GM23338 (cell line): ENCODE measurements around the gene TNFRSF19. TPM values are rescaled to one million over a fixed set of nuclear protein-coding genes. Genes with fewer than 3 reads are reported as not detected.

ENCODE experiments used
- ATAC-seq: fragments of 200-7000 bp; cut with Tn5 transposase; 3 replicates; pipeline ENCODE4 v1.9.1; 2020
- DNase-seq: peaks from one replicate; pipeline ENCODE4 v3.0.0-alpha.2; 2015; ENCODE audit warnings: low spot score
- H2AFZ ChIP-seq: fragments of 200-600 bp; sonication (generic); 2 replicates; pipeline ENCODE4 v1.8.0; 2016; ENCODE audit warnings: antibody characterized with exemption, mild to moderate bottlenecking, moderate library complexity
- H3F3A ChIP-seq: fragments of 200-600 bp; sonication (generic); replicated peaks from 2 replicates; pipeline ENCODE4 v1.8.0; 2017; ENCODE audit warnings: antibody characterized with exemption, mixed run types, low read depth
- H3K27ac ChIP-seq: fragments of 200-600 bp; sonication (generic); 2 replicates; pipeline ENCODE4 v1.6.1; 2016; ENCODE audit warnings: low read depth
- H3K27me3 ChIP-seq: fragments of 200-600 bp; sonication (generic); 2 replicates; pipeline ENCODE4 v1.8.0; 2016; ENCODE audit warnings: mild to moderate bottlenecking, mixed run types, moderate library complexity; ENCODE audit not compliant: insufficient read depth
- H3K36me3 ChIP-seq: fragments of 200-600 bp; sonication (generic); 2 replicates; pipeline ENCODE4 v1.8.0; 2016; ENCODE audit warnings: mild to moderate bottlenecking; ENCODE audit not compliant: insufficient read depth
- H3K4me1 ChIP-seq: fragments of 200-600 bp; sonication (generic); 2 replicates; pipeline ENCODE4 v1.8.0; 2016; ENCODE audit warnings: mild to moderate bottlenecking, moderate library complexity; ENCODE audit not compliant: insufficient read depth
- H3K4me2 ChIP-seq: fragments of 200-600 bp; sonication (generic); 2 replicates; pipeline ENCODE4 v1.7.1; 2017; ENCODE audit warnings: mixed run types
- H3K4me3 ChIP-seq: fragments of 200-600 bp; sonication (generic); 2 replicates; pipeline ENCODE4 v1.6.1; 2016; ENCODE audit warnings: mixed run types
- H3K79me2 ChIP-seq: fragments of 200-600 bp; sonication (generic); replicated peaks from 2 replicates; pipeline ENCODE4 v1.8.0; 2017; ENCODE audit warnings: mild to moderate bottlenecking; ENCODE audit not compliant: insufficient read depth
- H3K9me2 ChIP-seq: fragments of 200-600 bp; sonication (generic); 2 replicates; pipeline ENCODE4 v1.8.0; 2017; ENCODE audit not compliant: insufficient read depth
- H4K20me1 ChIP-seq: fragments of 200-600 bp; sonication (generic); replicated peaks from 2 replicates; pipeline ENCODE4 v1.8.0; 2017; ENCODE audit warnings: mild to moderate bottlenecking; ENCODE audit not compliant: insufficient read depth
- H3K27ac Mint-ChIP-seq: 2 replicates; pipeline ENCODE4 v1.8.0; 2020; ENCODE audit warnings: inconsistent platforms, mild to moderate bottlenecking, moderate library complexity, mixed read lengths
- H3K27me3 Mint-ChIP-seq: 3 replicates; pipeline ENCODE4 v1.8.0; 2022; ENCODE audit warnings: low read depth, mild to moderate bottlenecking, moderate library complexity, mixed read lengths, inconsistent platforms; ENCODE audit not compliant: insufficient read depth, poor library complexity
- H3K36me3 Mint-ChIP-seq: 3 replicates; pipeline ENCODE4 v1.8.0; 2021; ENCODE audit warnings: low read depth, mild to moderate bottlenecking, inconsistent platforms, moderate library complexity, mixed read lengths
- H3K4me1 Mint-ChIP-seq: 3 replicates; pipeline ENCODE4 v1.8.0; 2020; ENCODE audit warnings: mild to moderate bottlenecking, inconsistent platforms, mixed read lengths
- H3K4me3 Mint-ChIP-seq: 3 replicates; pipeline ENCODE4 v1.8.0; 2021; ENCODE audit warnings: moderate library complexity, mild to moderate bottlenecking, inconsistent platforms, mixed read lengths
- H3K9me3 Mint-ChIP-seq: 3 replicates; pipeline ENCODE4 v1.8.0; 2020; ENCODE audit warnings: moderate library complexity, mild to moderate bottlenecking, inconsistent platforms, mixed read lengths
- CREB1 ChIP-seq: fragments of 250-450 bp; sonication (Bioruptor Pico); IDR thresholded peaks from 2 replicates; pipeline ENCODE4 v1.5.0; 2020; ENCODE audit warnings: low read depth, mild to moderate bottlenecking, moderate library complexity
- EZH2 ChIP-seq: fragments of 200-600 bp; sonication (generic); IDR thresholded peaks from one replicate; pipeline ENCODE4 v1.8.0; 2017; ENCODE audit warnings: antibody characterized with exemption, mild to moderate bottlenecking, low read depth; ENCODE audit not compliant: unreplicated experiment
- EZH2phosphoT487 ChIP-seq: fragments of 200-600 bp; sonication (generic); IDR thresholded peaks from one replicate; pipeline ENCODE4 v1.8.1; 2018; ENCODE audit warnings: antibody characterized with exemption; ENCODE audit not compliant: unreplicated experiment
- JUNB ChIP-seq: IDR thresholded peaks from one replicate; pipeline ENCODE4 v1.6.1; 2016; ENCODE audit warnings: antibody characterized with exemption; ENCODE audit not compliant: unreplicated experiment
- NANOG ChIP-seq: IDR thresholded peaks from 2 replicates; pipeline ENCODE4 v1.6.1; 2016; ENCODE audit warnings: antibody characterized with exemption, borderline replicate concordance
- POLR2AphosphoS5 ChIP-seq: IDR thresholded peaks from 2 replicates; pipeline ENCODE4 v1.6.1; 2016; ENCODE audit warnings: antibody characterized with exemption, low read depth
- STAT1 ChIP-seq: IDR thresholded peaks from one replicate; pipeline ENCODE4 v1.6.1; 2016; ENCODE audit warnings: antibody characterized with exemption; ENCODE audit not compliant: unreplicated experiment
- ZNF114 ChIP-seq: fragments of 250-450 bp; sonication (Bioruptor Pico); IDR thresholded peaks from 2 replicates; pipeline ENCODE4 v1.5.0; 2020; ENCODE audit warnings: mild to moderate bottlenecking, moderate library complexity
- ZNF331 ChIP-seq: fragments of 250-450 bp; sonication (Bioruptor Pico); IDR thresholded peaks from 2 replicates; pipeline ENCODE4 v1.5.0; 2020; ENCODE audit warnings: low read depth, mild to moderate bottlenecking, moderate library complexity
- polyA plus RNA-seq: library from polyadenylated mRNA; unstranded; fragments of >200 nt; fragmentation: Nextera tagmentation; extraction: Ambion mirVana; gene quantifications from 2 replicates; pipeline ENCODE4 v1.2.1, GENCODE V29; 2016
- total RNA-seq: library from RNA; depleted of rRNA; stranded (reverse); fragments of >200 nt; shearing (Covaris generic); gene quantifications from 2 replicates; pipeline ENCODE4 v1.2.3, GENCODE V29; 2014
- TF ChIP-seq, protein P1 (sequence below), 2 experiments: fragments of 200-600 bp in 1 of 2; sonication (generic) in 1 of 2; conservative IDR thresholded peaks; 2 replicates each; pipeline versions ENCODE4 v1.5.1 to v1.6.1; 2016 to 2017; ENCODE audit warnings: antibody characterized with exemption in 2 of 2, low read depth in 2 of 2, mild to moderate bottlenecking in 2 of 2, moderate library complexity in 1 of 2
- TF ChIP-seq, protein P2 (sequence below): fragments of 250-450 bp; sonication (Bioruptor Pico); IDR thresholded peaks from 2 replicates; pipeline ENCODE4 v1.5.0; 2020; ENCODE audit warnings: mild to moderate bottlenecking, moderate library complexity
- TF ChIP-seq, protein P3 (sequence below): IDR thresholded peaks from one replicate; pipeline ENCODE4 v1.6.1; 2018; ENCODE audit warnings: antibody characterized with exemption; ENCODE audit not compliant: unreplicated experiment
- TF ChIP-seq, protein P4 (sequence below): IDR thresholded peaks from 2 replicates; pipeline ENCODE4 v1.6.1; 2016; ENCODE audit warnings: antibody characterized with exemption

TNFRSF19 gene
- total and polyA plus RNA-seq, 2 experiments from 2014 or later: 0.21 to 0.35 TPM

GRCh38 chr13:23687614-23688013 lies 117.4 kb downstream of the TNFRSF19 start:
- Mint-ChIP-seq H3K4me1 (no peaks in the 10 kb centered on the region), H3K9me3 (peaks cover 30% of the 10 kb centered on the region), H3K27me3 (peaks cover 6% of the 10 kb centered on the region), H3K27ac (no peak overlapping the region), H3K36me3 (peaks cover 12% of the 10 kb centered on the region; the same call in 2 of the 3 replicates), H3K4me3 (no peak overlapping the region)
- peaks cover 3% of the 10 kb centered on the region; the same call in 1 of the 2 replicates for H3K9me2 ChIP-seq
- H3F3A ChIP-seq: no peaks in the 10 kb centered on the region
- H4K20me1 ChIP-seq: no peaks in the 10 kb centered on the region
- DNase-seq (no peak), ATAC-seq (no peak)
- H3K4me1 ChIP-seq: no peaks in the 10 kb centered on the region
- no peaks in the 10 kb centered on the region for H3K79me2 ChIP-seq
- no peak overlapping the region for H3K27ac ChIP-seq
- H3K4me2 ChIP-seq: no peak overlapping the region
- no peaks in the 10 kb centered on the region; the same call in 1 of the 2 replicates for H3K36me3 ChIP-seq
- TF ChIP-seq, protein P1, sequence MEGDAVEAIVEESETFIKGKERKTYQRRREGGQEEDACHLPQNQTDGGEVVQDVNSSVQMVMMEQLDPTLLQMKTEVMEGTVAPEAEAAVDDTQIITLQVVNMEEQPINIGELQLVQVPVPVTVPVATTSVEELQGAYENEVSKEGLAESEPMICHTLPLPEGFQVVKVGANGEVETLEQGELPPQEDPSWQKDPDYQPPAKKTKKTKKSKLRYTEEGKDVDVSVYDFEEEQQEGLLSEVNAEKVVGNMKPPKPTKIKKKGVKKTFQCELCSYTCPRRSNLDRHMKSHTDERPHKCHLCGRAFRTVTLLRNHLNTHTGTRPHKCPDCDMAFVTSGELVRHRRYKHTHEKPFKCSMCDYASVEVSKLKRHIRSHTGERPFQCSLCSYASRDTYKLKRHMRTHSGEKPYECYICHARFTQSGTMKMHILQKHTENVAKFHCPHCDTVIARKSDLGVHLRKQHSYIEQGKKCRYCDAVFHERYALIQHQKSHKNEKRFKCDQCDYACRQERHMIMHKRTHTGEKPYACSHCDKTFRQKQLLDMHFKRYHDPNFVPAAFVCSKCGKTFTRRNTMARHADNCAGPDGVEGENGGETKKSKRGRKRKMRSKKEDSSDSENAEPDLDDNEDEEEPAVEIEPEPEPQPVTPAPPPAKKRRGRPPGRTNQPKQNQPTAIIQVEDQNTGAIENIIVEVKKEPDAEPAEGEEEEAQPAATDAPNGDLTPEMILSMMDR (conservative IDR thresholded peaks at IDR 0.05; ENCODE audit: low read depth in 2 of 2): no peak
- TF ChIP-seq ZNF114 (CRISPR knock-in tag): no peak
- TF ChIP-seq EZH2: no peak
- TF ChIP-seq EZH2phosphoT487: no peak
- no peak for TF ChIP-seq STAT1
- no peak for TF ChIP-seq ZNF331
- TF ChIP-seq, protein P2, sequence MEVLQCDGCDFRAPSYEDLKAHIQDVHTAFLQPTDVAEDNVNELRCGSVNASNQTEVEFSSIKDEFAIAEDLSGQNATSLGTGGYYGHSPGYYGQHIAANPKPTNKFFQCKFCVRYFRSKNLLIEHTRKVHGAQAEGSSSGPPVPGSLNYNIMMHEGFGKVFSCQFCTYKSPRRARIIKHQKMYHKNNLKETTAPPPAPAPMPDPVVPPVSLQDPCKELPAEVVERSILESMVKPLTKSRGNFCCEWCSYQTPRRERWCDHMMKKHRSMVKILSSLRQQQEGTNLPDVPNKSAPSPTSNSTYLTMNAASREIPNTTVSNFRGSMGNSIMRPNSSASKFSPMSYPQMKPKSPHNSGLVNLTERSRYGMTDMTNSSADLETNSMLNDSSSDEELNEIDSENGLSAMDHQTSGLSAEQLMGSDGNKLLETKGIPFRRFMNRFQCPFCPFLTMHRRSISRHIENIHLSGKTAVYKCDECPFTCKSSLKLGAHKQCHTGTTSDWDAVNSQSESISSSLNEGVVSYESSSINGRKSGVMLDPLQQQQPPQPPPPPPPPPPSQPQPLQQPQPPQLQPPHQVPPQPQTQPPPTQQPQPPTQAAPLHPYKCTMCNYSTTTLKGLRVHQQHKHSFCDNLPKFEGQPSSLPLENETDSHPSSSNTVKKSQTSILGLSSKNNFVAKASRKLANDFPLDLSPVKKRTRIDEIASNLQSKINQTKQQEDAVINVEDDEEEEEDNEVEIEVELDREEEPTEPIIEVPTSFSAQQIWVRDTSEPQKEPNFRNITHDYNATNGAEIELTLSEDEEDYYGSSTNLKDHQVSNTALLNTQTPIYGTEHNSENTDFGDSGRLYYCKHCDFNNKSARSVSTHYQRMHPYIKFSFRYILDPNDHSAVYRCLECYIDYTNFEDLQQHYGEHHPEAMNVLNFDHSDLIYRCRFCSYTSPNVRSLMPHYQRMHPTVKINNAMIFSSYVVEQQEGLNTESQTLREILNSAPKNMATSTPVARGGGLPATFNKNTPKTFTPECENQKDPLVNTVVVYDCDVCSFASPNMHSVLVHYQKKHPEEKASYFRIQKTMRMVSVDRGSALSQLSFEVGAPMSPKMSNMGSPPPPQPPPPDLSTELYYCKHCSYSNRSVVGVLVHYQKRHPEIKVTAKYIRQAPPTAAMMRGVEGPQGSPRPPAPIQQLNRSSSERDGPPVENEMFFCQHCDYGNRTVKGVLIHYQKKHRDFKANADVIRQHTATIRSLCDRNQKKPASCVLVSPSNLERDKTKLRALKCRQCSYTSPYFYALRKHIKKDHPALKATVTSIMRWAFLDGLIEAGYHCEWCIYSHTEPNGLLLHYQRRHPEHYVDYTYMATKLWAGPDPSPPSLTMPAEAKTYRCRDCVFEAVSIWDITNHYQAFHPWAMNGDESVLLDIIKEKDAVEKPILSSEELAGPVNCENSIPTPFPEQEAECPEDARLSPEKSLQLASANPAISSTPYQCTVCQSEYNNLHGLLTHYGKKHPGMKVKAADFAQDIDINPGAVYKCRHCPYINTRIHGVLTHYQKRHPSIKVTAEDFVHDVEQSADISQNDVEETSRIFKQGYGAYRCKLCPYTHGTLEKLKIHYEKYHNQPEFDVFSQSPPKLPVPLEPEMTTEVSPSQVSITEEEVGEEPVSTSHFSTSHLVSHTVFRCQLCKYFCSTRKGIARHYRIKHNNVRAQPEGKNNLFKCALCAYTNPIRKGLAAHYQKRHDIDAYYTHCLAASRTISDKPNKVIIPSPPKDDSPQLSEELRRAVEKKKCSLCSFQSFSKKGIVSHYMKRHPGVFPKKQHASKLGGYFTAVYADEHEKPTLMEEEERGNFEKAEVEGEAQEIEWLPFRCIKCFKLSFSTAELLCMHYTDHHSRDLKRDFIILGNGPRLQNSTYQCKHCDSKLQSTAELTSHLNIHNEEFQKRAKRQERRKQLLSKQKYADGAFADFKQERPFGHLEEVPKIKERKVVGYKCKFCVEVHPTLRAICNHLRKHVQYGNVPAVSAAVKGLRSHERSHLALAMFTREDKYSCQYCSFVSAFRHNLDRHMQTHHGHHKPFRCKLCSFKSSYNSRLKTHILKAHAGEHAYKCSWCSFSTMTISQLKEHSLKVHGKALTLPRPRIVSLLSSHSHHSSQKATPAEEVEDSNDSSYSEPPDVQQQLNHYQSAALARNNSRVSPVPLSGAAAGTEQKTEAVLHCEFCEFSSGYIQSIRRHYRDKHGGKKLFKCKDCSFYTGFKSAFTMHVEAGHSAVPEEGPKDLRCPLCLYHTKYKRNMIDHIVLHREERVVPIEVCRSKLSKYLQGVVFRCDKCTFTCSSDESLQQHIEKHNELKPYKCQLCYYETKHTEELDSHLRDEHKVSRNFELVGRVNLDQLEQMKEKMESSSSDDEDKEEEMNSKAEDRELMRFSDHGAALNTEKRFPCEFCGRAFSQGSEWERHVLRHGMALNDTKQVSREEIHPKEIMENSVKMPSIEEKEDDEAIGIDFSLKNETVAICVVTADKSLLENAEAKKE: no peak
- TF ChIP-seq JUNB: no peak
- TF ChIP-seq POLR2AphosphoS5: no peak
- TF ChIP-seq, protein P3, sequence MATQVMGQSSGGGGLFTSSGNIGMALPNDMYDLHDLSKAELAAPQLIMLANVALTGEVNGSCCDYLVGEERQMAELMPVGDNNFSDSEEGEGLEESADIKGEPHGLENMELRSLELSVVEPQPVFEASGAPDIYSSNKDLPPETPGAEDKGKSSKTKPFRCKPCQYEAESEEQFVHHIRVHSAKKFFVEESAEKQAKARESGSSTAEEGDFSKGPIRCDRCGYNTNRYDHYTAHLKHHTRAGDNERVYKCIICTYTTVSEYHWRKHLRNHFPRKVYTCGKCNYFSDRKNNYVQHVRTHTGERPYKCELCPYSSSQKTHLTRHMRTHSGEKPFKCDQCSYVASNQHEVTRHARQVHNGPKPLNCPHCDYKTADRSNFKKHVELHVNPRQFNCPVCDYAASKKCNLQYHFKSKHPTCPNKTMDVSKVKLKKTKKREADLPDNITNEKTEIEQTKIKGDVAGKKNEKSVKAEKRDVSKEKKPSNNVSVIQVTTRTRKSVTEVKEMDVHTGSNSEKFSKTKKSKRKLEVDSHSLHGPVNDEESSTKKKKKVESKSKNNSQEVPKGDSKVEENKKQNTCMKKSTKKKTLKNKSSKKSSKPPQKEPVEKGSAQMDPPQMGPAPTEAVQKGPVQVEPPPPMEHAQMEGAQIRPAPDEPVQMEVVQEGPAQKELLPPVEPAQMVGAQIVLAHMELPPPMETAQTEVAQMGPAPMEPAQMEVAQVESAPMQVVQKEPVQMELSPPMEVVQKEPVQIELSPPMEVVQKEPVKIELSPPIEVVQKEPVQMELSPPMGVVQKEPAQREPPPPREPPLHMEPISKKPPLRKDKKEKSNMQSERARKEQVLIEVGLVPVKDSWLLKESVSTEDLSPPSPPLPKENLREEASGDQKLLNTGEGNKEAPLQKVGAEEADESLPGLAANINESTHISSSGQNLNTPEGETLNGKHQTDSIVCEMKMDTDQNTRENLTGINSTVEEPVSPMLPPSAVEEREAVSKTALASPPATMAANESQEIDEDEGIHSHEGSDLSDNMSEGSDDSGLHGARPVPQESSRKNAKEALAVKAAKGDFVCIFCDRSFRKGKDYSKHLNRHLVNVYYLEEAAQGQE: no peak
- TF ChIP-seq, protein P4, sequence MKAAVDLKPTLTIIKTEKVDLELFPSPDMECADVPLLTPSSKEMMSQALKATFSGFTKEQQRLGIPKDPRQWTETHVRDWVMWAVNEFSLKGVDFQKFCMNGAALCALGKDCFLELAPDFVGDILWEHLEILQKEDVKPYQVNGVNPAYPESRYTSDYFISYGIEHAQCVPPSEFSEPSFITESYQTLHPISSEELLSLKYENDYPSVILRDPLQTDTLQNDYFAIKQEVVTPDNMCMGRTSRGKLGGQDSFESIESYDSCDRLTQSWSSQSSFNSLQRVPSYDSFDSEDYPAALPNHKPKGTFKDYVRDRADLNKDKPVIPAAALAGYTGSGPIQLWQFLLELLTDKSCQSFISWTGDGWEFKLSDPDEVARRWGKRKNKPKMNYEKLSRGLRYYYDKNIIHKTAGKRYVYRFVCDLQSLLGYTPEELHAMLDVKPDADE: no peak
- TF ChIP-seq NANOG: no peak
- no peak for TF ChIP-seq CREB1 (CRISPR knock-in tag)
- H2AFZ ChIP-seq: no peak overlapping the region
- H3K4me3 ChIP-seq: no peak overlapping the region
- no peaks in the 10 kb centered on the region for H3K27me3 ChIP-seq
